NCI-H510A (cell line): ENCODE results near the gene GPX4.
A peak's percentile ranks its signal among the peaks of the same experiment; 100 is the strongest.

ENCODE experiments used
- DNase-seq: peaks from one replicate; lab custom pipeline; 2025; lab: John Stamatoyannopoulos, UW

The GPX4 gene

GRCh38 chr19:1103708-1104310 is at the start of gene GPX4:
Gene GPX4 (plus strand): TSS chr19:1103994. CDS start chr19:1104044, 50 bp downstream.
- peak; percentile 95 for DNase-seq

GRCh38 chr19:1054102-1055027 is 49.4 kb upstream of the GPX4 start:
- no peak for DNase-seq

GRCh38 chr19:1055028-1055425 is 48.8 kb upstream of the GPX4 start:
- no peak for DNase-seq

- DNase-seq, result no peak
Observed at GRCh38 chr19:1055886-1056620, 47.7 kb upstream of the GPX4 start.

- DNase-seq, result no peak
Observed at GRCh38 chr19:1057176-1057855, 46.5 kb upstream of the GPX4 start.

- DNase-seq, result no peak
Observed at GRCh38 chr19:1058112-1058511, 45.7 kb upstream of the GPX4 start.

- DNase-seq, result no peak
Observed at GRCh38 chr19:1060689-1061088, 43.1 kb upstream of the GPX4 start.

- no peak for DNase-seq
Observed at GRCh38 chr19:1061987-1062386, 41.8 kb upstream of the GPX4 start.

- no peak for DNase-seq
Observed at GRCh38 chr19:1062387-1063029, 41.3 kb upstream of the GPX4 start.

GRCh38 chr19:1063030-1063908 is 40.5 kb upstream of the GPX4 start:
- DNase-seq, result no peak

GRCh38 chr19:1063909-1064660 is 39.7 kb upstream of the GPX4 start:
- no peak for DNase-seq

GRCh38 chr19:1064661-1065605 is 38.9 kb upstream of the GPX4 start:
- DNase-seq, result no peak

GRCh38 chr19:1065606-1066109 is 38.1 kb upstream of the GPX4 start:
- no peak for DNase-seq

- no peak for DNase-seq
Observed at GRCh38 chr19:1066251-1066747, 37.5 kb upstream of the GPX4 start.

- no peak for DNase-seq
Observed at GRCh38 chr19:1066748-1067340, 37.0 kb upstream of the GPX4 start, which contains the start of gene ARHGAP45. Gene ARHGAP45 (plus strand): TSS chr19:1067167. CDS start chr19:1067406, 239 bp downstream.

- no peak for DNase-seq
Observed at GRCh38 chr19:1067341-1067957, 36.3 kb upstream of the GPX4 start.
